GM12874 (cell line): ENCODE data around the gene EYA4.

Experiments
- TF ChIP-seq, protein P1 (sequence below): IDR thresholded peaks from 2 replicates; pipeline ENCODE4 v1.5.1; 2011; ENCODE audit warnings: low read depth, mild to moderate bottlenecking, control low read depth, low read length, moderate library complexity; ENCODE audit not compliant: insufficient read depth

The EYA4 gene

DNA sequence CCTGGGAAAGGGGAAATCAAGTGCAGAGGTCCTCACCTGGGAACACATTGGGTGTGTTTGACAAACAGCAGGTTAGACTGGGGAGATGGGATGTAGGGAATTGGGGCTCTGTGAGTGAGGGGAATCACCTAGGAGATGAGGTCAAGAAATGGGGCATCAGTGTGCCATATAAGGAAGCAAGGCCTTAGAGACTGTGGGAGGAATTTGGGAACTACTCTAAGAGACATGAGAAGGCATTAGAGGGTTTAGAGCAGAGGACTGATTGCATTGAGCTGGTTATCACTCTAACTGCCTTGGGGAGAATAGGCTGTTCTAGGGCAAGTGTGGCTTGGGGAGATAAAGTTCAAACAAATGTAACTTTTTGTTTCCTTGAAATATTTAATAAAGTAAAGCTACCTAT is 189.9 kb downstream of the EYA4 start:
- TF ChIP-seq, protein P1, sequence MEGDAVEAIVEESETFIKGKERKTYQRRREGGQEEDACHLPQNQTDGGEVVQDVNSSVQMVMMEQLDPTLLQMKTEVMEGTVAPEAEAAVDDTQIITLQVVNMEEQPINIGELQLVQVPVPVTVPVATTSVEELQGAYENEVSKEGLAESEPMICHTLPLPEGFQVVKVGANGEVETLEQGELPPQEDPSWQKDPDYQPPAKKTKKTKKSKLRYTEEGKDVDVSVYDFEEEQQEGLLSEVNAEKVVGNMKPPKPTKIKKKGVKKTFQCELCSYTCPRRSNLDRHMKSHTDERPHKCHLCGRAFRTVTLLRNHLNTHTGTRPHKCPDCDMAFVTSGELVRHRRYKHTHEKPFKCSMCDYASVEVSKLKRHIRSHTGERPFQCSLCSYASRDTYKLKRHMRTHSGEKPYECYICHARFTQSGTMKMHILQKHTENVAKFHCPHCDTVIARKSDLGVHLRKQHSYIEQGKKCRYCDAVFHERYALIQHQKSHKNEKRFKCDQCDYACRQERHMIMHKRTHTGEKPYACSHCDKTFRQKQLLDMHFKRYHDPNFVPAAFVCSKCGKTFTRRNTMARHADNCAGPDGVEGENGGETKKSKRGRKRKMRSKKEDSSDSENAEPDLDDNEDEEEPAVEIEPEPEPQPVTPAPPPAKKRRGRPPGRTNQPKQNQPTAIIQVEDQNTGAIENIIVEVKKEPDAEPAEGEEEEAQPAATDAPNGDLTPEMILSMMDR: no peak

DNA sequence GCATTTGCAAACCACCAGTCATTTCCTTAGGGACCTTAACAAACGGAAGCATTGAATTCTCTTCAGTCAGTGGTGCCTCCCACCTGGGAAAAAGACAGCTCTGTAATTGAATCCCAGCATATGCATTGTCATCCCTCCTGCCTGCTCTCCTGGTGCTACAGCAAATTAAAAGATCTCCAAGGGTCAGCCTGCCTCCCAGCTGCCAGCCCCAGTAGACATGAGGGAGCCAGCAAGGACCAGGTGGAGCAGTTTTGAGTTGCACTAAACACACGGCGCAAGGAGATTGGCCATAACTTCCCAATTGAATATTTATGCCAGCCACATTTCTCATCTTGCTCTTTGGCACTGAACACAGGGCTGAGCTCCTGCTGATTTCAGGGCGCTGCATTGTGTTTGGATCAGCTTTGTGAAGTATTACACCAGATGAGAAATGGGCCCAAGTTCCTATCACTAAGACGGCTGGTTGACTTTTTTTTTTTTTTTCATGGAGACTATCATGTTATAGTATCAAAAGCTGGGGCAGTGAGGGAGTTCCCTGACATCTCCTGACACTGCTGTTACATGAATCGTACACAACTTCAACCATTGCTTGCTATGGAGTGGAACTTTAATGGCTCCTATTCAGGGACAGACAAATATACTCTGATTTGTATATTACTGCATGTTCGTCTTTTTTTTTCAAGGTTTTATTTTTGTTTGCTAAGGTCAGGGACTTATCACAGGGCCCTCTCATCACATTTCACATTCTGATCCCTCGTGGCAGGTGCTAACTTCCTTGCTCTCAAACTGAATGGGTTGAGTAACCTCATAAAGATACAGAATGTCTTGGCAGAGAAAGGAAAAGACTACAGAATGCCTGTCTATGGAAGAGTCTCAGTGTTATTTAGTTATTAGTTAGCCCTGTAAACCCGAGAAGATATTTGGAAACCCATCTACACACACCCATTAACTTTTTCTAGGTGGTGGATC is 191.1 kb downstream of the EYA4 start:
- TF ChIP-seq, protein P1: no peak

DNA sequence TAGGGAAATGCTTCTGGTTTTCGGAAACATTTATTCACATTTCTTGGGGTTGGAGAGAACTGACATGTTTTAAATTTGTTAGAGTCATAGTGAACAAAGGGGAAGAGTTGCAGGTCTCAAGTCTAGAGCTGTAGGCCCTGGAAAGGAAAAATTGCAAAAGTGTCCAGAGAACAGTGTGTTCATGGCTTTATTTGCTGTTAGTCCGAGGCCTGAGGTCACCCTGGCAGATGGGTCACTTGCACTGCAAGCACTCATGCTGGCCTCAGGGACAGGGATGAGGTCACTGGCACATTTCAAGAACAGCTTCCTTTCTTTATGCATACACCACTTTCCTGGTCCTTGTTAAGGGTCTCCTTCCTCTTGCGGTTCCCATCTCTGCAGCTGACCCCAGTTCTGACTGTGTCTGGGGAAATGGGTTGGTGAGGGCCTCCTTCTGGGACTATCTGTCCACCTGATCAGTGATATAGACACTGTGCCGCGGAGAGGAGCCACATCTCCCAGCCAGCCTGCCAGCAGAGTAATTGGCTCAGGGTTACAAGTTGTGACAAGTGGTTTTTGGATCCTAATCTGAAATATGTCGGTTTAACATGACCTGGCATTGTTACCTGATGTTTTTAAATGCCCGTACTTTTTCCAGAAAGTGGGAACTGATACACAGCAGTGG is 194.0 kb downstream of the EYA4 start:
- TF ChIP-seq, protein P1: no peak

DNA sequence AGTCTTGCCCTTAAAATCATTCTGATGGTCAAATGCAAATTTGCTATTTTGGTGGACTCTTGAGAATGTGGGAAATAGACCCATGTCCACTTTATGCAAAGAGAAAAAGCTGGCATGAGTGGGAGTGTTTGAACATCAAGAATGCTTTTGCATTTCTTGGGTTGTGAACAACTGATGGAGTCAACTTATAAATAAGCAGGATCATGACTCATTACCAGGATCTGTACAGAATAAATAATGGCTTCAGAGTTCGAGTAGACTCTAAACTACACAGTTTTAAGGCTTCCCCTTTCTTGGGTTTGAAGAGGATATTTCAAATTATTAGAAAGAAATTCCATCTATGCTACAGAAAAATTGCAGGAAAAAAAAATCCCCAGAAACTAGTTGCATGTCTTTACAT is 195.5 kb downstream of the EYA4 start:
- TF ChIP-seq, protein P1: no peak

DNA sequence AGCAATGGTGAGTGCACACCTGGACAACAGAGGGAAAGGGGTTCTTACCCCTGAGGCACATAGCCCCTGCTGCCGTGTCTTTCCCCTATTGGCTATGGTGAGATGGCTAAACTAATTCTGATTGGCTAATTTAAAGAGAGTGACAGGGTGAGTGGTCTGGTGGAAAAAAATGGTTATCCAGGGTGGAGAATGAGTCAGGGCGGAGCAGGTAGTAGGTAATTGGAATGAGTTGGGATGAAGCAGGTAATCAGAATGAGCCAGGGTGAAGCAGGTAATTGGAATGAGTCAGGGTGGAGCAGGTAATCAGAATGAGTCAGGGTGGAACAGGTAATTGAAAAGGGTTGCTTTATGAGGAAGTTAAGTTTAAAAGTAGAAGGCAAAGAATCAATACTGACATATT is 200.3 kb downstream of the EYA4 start:
- TF ChIP-seq, protein P1: no peak

DNA sequence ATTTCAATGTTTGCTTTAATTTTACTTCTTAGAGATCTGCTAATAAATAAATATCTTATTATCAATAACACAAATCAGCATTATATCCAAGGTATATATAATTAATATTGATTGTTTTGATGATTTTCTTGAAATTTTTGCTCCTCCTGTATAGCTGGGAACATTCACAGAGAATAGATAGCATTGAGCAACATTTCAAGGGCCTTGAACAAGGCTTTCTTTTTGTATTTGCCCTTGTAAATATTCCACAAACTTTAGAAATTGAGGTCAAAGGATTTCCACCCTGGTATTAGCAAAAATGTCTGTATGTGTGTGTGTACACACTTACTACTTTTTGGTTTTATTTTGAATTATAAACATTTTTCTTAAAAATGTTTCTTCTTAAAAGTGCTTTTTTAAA is 205.6 kb downstream of the EYA4 start:
- TF ChIP-seq, protein P1: no peak

DNA sequence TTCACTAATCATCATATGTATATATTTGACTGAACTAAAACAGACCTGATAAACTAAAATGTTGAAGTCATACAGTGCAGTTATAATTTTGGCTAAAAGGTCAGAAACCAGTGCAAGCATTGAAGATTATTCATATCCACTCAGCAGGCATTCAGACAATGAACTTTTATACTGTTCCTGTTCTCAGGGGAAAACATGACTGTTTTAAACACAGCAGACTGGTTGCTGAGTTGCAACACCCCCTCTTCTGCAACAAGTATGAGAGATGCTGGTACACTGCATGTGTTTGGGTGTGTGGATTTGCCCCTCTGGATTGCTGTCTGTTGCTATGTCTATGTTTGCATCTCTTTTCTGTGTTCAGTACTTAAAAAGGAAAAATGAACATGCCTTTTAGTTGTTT is 206.8 kb downstream of the EYA4 start:
- TF ChIP-seq, protein P1: no peak
